ENCODE results near the gene CRIM1. TPM values are rescaled to one million over a fixed set of nuclear protein-coding genes. Genes with fewer than 3 reads are reported as not detected.
A peak's percentile ranks its signal among the peaks of the same experiment; 100 is the strongest.

Gene CRIM1
- total and polyA plus RNA-seq, 2 experiments from 2014 or later: 76.4 to 485 TPM

DNA sequence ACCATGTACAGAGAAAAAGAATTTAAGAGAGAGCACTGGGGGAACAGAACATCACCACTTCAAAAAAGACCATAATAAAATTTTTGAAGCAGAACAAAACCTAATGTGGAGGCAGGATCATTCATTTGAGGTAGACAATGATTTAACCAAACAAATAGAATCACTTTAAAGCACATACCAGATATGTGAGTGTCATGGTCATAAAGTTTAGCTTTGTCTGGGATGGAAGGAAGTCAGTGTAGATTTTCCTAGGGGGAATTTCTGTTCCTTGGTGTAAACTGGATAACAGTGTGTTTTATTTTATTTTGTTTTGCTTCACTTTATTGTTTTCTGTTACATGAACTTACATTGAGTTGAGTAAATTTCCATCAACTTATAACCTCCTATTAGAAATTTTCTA, 120.8 kb downstream of the CRIM1 start:
- in situ Hi-C loops (cut with MboI): no loop called here
- H3K4me1 ChIP-seq (ENCODE audit: insufficient read depth): peaks cover 50% of the 10 kb centered on the region
- no peaks in the 10 kb centered on the region for H3K9me2 ChIP-seq (ENCODE audit: insufficient read depth)

DNA sequence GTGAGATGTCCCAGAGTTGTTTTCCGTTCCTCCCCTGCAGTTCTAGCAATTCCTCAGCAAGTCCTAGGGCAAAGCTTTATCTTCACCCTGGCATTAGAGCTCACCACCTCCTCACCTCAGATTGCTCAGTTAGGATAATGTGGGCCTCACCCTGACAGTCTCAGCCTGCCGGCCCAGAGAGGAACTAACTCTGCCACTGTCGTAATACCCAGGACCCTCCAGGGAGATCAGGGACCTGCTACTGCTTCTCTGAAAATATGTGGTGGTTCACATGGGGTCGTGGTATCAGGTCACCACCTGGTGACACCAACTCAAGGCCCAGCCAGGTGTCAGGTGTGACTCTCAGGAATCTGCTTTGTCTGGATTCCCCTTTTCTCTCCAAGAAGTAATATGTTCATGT, 121.7 kb downstream of the CRIM1 start:
- WGBS, 2 experiments (ENCODE audit: low coverage in 1 of 2, low lambda C conversion rate in 2 of 2, missing lambda C conversion rate in 2 of 2): 94 to 97% methylated on average over 4 of the region's 4 CpGs
- no peaks in the 10 kb centered on the region for H3K9me2 ChIP-seq (ENCODE audit: insufficient read depth)
- DNase-seq: no peak
- peaks cover 59% of the 10 kb centered on the region for H3K4me1 ChIP-seq (ENCODE audit: insufficient read depth)
- no peak overlapping the region for H3K4me2 ChIP-seq (ENCODE audit: unreplicated experiment)
- H3K9me3 ChIP-seq (ENCODE audit: low read depth): no peaks in the 10 kb centered on the region
- H3K79me2 ChIP-seq (ENCODE audit: insufficient read depth): peaks cover 93% of the 10 kb centered on the region
- H3K27ac ChIP-seq: peak overlapping the region; percentile 79
- no peak overlapping the region for H3K4me3 ChIP-seq
- in situ Hi-C loops (cut with MboI): no loop called here
- peak overlapping the region; percentile 10; the same call in 1 of the 2 replicates for H3K9ac ChIP-seq
- H3K36me3 ChIP-seq (ENCODE audit: low read depth): peaks cover 96% of the 10 kb centered on the region
- peaks cover 98% of the 10 kb centered on the region for H3F3A ChIP-seq (ENCODE audit: insufficient read depth)
- H2AFZ ChIP-seq: no peak overlapping the region
- H3K27me3 ChIP-seq (replicated peaks; ENCODE audit: insufficient read depth): no peaks in the 10 kb centered on the region
- TF ChIP-seq EZH2 (IDR thresholded peaks at IDR 0.05; ENCODE audit: insufficient read depth, poor library complexity, severe bottlenecking): no peak
- no peak for TF ChIP-seq EZH2phosphoT487 (IDR thresholded peaks at IDR 0.05; ENCODE audit: insufficient read depth, low read depth)
- H4K20me1 ChIP-seq (ENCODE audit: insufficient read depth): no peaks in the 10 kb centered on the region

More for the DNA sequence above, 120.8 kb downstream of the CRIM1 start:
- Histone ChIP-seq H3K9ac (no peak overlapping the region), H3K9me3 (ENCODE audit: low read depth) (no peaks in the 10 kb centered on the region), H2AFZ (no peak overlapping the region), H3K4me2 (ENCODE audit: unreplicated experiment) (no peak overlapping the region), H3F3A (ENCODE audit: insufficient read depth) (peaks cover 98% of the 10 kb centered on the region), H3K79me2 (ENCODE audit: insufficient read depth) (peaks cover 93% of the 10 kb centered on the region), H3K4me3 (no peak overlapping the region), H3K36me3 (ENCODE audit: low read depth) (peaks cover 96% of the 10 kb centered on the region), H3K27ac (0 out of 2 replicates have a peak overlapping the region, but pooled peaks have one; percentile 79), H3K27me3 (replicated peaks; ENCODE audit: insufficient read depth) (no peaks in the 10 kb centered on the region), H4K20me1 (ENCODE audit: insufficient read depth) (no peaks in the 10 kb centered on the region)
- TF ChIP-seq EZH2phosphoT487 (IDR thresholded peaks at IDR 0.05; ENCODE audit: insufficient read depth, low read depth) (no peak), EZH2 (IDR thresholded peaks at IDR 0.05; ENCODE audit: insufficient read depth, poor library complexity, severe bottlenecking) (no peak)
- DNase-seq: no peak

DNA sequence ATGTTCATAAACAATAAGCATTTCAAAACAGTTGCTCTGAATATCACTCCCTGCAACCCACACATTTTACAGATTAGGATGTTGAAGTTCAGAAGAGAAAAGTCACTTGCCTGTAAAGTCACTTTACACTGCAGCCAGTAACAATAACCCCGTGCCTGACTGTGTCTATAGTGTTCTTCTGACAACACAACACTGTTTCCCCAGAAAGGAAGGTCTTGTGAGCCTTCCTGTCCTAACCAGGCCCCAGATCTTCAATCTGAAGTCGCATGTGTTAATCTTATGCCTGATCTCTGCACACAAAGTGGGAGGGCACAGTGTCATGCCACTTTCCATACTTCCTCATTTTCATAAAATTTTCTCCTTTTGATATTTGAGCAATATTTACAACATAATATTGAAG, 122.2 kb downstream of the CRIM1 start:
- WGBS, 2 experiments (ENCODE audit: low coverage in 1 of 2, low lambda C conversion rate in 2 of 2, missing lambda C conversion rate in 2 of 2): 76 to 79% methylated on average over 2 of the region's 2 CpGs
- Histone ChIP-seq H3K9me2 (ENCODE audit: insufficient read depth) (no peaks in the 10 kb centered on the region), H3K4me1 (ENCODE audit: insufficient read depth) (peaks cover 64% of the 10 kb centered on the region), H3K36me3 (ENCODE audit: low read depth) (peaks cover 94% of the 10 kb centered on the region), H3K4me3 (peak overlapping the region; percentile 15; the same call in 1 of the 2 replicates), H3K27ac (peak overlapping the region; percentile 79), H3K27me3 (replicated peaks; ENCODE audit: insufficient read depth) (no peaks in the 10 kb centered on the region), H3K9me3 (ENCODE audit: low read depth) (no peaks in the 10 kb centered on the region), H3K4me2 (ENCODE audit: unreplicated experiment) (peak overlapping the region; percentile 34), H3K79me2 (ENCODE audit: insufficient read depth) (peaks cover 93% of the 10 kb centered on the region), H3K9ac (peak overlapping the region; percentile 10; the same call in 1 of the 2 replicates), H2AFZ (no peak overlapping the region), H4K20me1 (ENCODE audit: insufficient read depth) (no peaks in the 10 kb centered on the region), H3F3A (ENCODE audit: insufficient read depth) (peaks cover 98% of the 10 kb centered on the region)
- in situ Hi-C loops (cut with MboI): no loop called here
- TF ChIP-seq EZH2 (IDR thresholded peaks at IDR 0.05; ENCODE audit: insufficient read depth, poor library complexity, severe bottlenecking): no peak
- no peak for DNase-seq

DNA sequence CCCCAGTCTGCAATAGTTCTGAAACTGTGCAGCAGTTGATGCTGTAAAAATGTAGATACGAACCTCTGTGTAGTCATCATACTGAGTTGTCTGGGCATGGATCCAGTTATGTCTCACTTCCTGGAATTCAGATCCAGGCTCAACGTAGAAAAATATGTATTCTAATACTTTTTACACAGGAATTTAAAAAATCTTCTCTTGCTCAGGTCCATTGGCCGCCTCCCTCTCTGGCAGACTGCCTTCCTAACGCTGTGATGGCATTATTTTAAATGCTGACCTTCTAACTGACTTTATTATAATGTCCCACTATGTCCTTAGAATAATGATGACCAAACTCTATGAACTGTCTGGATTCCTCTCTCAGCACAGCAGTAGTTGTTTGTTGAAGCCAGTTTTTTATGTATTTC, 122.8 kb downstream of the CRIM1 start:
- peak overlapping the region; percentile 21; the same call in 1 of the 2 replicates for H3K9ac ChIP-seq
- H3K27ac ChIP-seq: peak overlapping the region; percentile 79
- peaks cover 68% of the 10 kb centered on the region for H3K4me1 ChIP-seq (ENCODE audit: insufficient read depth)
- H3K36me3 ChIP-seq (ENCODE audit: low read depth): peaks cover 94% of the 10 kb centered on the region
- peak overlapping the region; percentile 15; the same call in 1 of the 2 replicates for H3K4me3 ChIP-seq
- H3K4me2 ChIP-seq (ENCODE audit: unreplicated experiment): peak overlapping the region; percentile 37
- H2AFZ ChIP-seq: no peak overlapping the region
- peak; percentile 96 for DNase-seq
- peaks cover 93% of the 10 kb centered on the region for H3K79me2 ChIP-seq (ENCODE audit: insufficient read depth)
- H3K9me3 ChIP-seq (ENCODE audit: low read depth): no peaks in the 10 kb centered on the region
- H3K9me2 ChIP-seq (ENCODE audit: insufficient read depth): no peaks in the 10 kb centered on the region
- no peaks in the 10 kb centered on the region for H4K20me1 ChIP-seq (ENCODE audit: insufficient read depth)
- 0 to 2% methylated on average over 4 of the region's 4 CpGs for WGBS, 2 experiments (ENCODE audit: low coverage in 1 of 2, low lambda C conversion rate in 2 of 2, missing lambda C conversion rate in 2 of 2)
- H3F3A ChIP-seq (ENCODE audit: insufficient read depth): peaks cover 98% of the 10 kb centered on the region
- TF ChIP-seq EZH2 (IDR thresholded peaks at IDR 0.05; ENCODE audit: insufficient read depth, poor library complexity, severe bottlenecking): no peak
- in situ Hi-C loops (cut with MboI): no loop called here
- no peaks in the 10 kb centered on the region for H3K27me3 ChIP-seq (replicated peaks; ENCODE audit: insufficient read depth)

DNA sequence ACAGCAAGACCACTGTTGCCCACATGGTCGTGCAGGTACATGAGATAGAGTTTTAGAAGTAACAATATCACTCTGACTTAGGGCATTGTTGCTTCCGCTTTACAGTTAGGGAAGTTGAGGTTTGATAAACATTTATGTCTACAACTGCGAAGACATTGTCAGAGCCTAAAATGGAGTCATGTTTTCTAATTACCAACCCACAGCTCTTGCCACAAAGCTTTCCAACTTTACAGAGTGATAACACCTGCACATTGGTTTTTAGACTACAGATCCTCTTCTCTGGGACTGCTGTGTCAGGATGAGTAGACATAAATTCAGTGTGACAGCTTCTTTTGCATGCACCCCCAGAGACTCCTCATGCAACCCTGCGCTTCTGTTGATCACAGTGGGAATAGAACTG, 123.4 kb downstream of the CRIM1 start:
- in situ Hi-C loops (cut with MboI): no loop called here
- Histone ChIP-seq H2AFZ (no peak overlapping the region), H3F3A (ENCODE audit: insufficient read depth) (peaks cover 98% of the 10 kb centered on the region), H3K4me3 (no peak overlapping the region), H3K9me3 (ENCODE audit: low read depth) (no peaks in the 10 kb centered on the region), H4K20me1 (ENCODE audit: insufficient read depth) (no peaks in the 10 kb centered on the region), H3K27me3 (replicated peaks; ENCODE audit: insufficient read depth) (no peaks in the 10 kb centered on the region), H3K27ac (peak overlapping the region; percentile 79), H3K9ac (0 out of 2 replicates have a peak overlapping the region, but pooled peaks have one; percentile 21), H3K4me2 (ENCODE audit: unreplicated experiment) (peak overlapping the region; percentile 37), H3K4me1 (ENCODE audit: insufficient read depth) (peaks cover 73% of the 10 kb centered on the region), H3K36me3 (ENCODE audit: low read depth) (peaks cover 94% of the 10 kb centered on the region), H3K9me2 (ENCODE audit: insufficient read depth) (no peaks in the 10 kb centered on the region), H3K79me2 (ENCODE audit: insufficient read depth) (peaks cover 93% of the 10 kb centered on the region)
- no peak for TF ChIP-seq EZH2phosphoT487 (IDR thresholded peaks at IDR 0.05; ENCODE audit: insufficient read depth, low read depth)
- no peak for DNase-seq
- WGBS, 2 experiments (ENCODE audit: low coverage in 1 of 2, low lambda C conversion rate in 2 of 2, missing lambda C conversion rate in 2 of 2): 47 to 49% methylated on average over 4 of the region's 4 CpGs

Data from GM23248 (cell line).